ENCODE results near the gene C1orf226. TPM values are rescaled to one million over a fixed set of nuclear protein-coding genes. Genes with fewer than 3 reads are reported as not detected.

Gene C1orf226
- total and polyA plus RNA-seq, 2 experiments from 2014 or later, result 2.7 to 12.5 TPM

DNA sequence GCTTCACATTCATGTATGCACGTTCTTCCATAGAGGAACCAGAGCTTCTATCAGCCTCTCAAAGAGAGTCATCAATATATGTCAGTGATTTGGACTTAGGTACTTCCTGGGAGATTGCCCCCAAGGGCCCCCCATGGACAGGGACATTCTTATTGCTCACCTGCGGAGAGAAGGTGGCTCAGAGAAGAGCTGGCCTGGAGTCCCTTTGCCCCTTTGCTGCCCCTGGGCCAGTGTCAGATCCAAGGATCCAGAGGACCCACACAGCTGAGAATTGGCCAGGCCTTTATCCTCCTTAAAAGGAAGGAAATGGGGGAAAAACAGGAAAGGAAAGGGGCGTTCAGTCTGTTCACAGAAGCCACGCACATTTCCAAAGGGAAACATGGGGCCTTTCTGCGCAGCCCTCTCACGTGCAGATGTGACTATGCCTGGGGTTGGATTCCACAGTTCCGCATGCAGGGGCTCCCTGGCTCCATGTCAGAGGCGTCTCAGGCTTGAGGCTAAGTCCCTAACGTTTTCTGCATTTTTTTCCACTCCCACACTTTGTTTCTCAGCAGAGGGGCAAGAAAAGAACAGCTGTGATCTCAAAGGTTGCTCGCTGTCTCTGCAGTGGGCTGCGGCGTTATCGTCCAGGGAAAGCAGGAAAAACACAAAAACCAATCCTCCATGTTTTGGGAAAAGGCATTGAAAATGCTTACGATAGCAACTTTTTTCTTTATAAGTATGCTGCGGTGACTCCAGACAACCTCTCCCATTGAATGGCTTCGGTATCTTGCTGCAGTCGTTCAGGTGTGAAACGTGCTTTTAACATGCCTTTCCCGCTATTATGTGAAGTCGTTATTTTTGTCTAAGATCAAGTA is 5.9 kb downstream of the C1orf226 start:
- no peaks in the 10 kb centered on the region for H3K27me3 ChIP-seq (ENCODE audit: insufficient read depth)
- no peak overlapping the region for H3K27ac Mint-ChIP-seq
- no peak for ATAC-seq

DNA sequence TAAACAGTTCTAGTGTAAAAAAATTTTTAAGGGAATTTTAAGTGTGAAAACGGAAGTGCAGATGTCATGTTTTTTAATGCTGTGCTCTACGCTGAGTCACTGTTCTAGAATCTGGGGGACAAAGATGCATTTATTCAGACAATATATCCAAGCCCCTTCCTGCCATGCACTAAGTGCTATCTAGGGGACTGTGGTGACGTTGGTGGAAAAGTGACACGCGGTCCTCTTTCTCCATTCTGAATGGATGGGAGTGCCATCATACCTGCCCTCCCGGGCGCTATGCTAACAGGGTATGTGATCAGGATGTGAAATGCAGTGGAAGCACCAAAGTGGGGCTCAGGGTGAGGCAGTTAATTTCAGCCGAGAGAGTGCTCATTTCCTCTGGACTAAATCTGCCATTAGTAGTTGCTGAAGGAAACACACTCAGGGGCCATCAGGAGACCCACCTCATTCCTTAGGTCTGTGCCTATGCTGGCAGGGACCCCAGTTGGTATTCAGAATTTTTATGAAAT is 6.6 kb downstream of the C1orf226 start:
- H3K4me1 ChIP-seq (ENCODE audit: insufficient read depth), result peaks cover 4% of the 10 kb centered on the region; the same call in 1 of the 2 replicates
- TF ChIP-seq EZH2 (IDR thresholded peaks at IDR 0.05; ENCODE audit: low read depth, unreplicated experiment), result no peak
- TF ChIP-seq ZNF331 (CRISPR knock-in tag; IDR thresholded peaks at IDR 0.05; ENCODE audit: low read depth), result no peak
- TF ChIP-seq, protein P1, sequence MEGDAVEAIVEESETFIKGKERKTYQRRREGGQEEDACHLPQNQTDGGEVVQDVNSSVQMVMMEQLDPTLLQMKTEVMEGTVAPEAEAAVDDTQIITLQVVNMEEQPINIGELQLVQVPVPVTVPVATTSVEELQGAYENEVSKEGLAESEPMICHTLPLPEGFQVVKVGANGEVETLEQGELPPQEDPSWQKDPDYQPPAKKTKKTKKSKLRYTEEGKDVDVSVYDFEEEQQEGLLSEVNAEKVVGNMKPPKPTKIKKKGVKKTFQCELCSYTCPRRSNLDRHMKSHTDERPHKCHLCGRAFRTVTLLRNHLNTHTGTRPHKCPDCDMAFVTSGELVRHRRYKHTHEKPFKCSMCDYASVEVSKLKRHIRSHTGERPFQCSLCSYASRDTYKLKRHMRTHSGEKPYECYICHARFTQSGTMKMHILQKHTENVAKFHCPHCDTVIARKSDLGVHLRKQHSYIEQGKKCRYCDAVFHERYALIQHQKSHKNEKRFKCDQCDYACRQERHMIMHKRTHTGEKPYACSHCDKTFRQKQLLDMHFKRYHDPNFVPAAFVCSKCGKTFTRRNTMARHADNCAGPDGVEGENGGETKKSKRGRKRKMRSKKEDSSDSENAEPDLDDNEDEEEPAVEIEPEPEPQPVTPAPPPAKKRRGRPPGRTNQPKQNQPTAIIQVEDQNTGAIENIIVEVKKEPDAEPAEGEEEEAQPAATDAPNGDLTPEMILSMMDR (conservative IDR thresholded peaks at IDR 0.05; ENCODE audit: low read depth in 2 of 2), result no peak
- TF ChIP-seq, protein P2, sequence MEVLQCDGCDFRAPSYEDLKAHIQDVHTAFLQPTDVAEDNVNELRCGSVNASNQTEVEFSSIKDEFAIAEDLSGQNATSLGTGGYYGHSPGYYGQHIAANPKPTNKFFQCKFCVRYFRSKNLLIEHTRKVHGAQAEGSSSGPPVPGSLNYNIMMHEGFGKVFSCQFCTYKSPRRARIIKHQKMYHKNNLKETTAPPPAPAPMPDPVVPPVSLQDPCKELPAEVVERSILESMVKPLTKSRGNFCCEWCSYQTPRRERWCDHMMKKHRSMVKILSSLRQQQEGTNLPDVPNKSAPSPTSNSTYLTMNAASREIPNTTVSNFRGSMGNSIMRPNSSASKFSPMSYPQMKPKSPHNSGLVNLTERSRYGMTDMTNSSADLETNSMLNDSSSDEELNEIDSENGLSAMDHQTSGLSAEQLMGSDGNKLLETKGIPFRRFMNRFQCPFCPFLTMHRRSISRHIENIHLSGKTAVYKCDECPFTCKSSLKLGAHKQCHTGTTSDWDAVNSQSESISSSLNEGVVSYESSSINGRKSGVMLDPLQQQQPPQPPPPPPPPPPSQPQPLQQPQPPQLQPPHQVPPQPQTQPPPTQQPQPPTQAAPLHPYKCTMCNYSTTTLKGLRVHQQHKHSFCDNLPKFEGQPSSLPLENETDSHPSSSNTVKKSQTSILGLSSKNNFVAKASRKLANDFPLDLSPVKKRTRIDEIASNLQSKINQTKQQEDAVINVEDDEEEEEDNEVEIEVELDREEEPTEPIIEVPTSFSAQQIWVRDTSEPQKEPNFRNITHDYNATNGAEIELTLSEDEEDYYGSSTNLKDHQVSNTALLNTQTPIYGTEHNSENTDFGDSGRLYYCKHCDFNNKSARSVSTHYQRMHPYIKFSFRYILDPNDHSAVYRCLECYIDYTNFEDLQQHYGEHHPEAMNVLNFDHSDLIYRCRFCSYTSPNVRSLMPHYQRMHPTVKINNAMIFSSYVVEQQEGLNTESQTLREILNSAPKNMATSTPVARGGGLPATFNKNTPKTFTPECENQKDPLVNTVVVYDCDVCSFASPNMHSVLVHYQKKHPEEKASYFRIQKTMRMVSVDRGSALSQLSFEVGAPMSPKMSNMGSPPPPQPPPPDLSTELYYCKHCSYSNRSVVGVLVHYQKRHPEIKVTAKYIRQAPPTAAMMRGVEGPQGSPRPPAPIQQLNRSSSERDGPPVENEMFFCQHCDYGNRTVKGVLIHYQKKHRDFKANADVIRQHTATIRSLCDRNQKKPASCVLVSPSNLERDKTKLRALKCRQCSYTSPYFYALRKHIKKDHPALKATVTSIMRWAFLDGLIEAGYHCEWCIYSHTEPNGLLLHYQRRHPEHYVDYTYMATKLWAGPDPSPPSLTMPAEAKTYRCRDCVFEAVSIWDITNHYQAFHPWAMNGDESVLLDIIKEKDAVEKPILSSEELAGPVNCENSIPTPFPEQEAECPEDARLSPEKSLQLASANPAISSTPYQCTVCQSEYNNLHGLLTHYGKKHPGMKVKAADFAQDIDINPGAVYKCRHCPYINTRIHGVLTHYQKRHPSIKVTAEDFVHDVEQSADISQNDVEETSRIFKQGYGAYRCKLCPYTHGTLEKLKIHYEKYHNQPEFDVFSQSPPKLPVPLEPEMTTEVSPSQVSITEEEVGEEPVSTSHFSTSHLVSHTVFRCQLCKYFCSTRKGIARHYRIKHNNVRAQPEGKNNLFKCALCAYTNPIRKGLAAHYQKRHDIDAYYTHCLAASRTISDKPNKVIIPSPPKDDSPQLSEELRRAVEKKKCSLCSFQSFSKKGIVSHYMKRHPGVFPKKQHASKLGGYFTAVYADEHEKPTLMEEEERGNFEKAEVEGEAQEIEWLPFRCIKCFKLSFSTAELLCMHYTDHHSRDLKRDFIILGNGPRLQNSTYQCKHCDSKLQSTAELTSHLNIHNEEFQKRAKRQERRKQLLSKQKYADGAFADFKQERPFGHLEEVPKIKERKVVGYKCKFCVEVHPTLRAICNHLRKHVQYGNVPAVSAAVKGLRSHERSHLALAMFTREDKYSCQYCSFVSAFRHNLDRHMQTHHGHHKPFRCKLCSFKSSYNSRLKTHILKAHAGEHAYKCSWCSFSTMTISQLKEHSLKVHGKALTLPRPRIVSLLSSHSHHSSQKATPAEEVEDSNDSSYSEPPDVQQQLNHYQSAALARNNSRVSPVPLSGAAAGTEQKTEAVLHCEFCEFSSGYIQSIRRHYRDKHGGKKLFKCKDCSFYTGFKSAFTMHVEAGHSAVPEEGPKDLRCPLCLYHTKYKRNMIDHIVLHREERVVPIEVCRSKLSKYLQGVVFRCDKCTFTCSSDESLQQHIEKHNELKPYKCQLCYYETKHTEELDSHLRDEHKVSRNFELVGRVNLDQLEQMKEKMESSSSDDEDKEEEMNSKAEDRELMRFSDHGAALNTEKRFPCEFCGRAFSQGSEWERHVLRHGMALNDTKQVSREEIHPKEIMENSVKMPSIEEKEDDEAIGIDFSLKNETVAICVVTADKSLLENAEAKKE (CRISPR knock-in tag; IDR thresholded peaks at IDR 0.05), result no peak
- no peak for TF ChIP-seq STAT1 (IDR thresholded peaks at IDR 0.05; ENCODE audit: unreplicated experiment)
- ATAC-seq, result no peak
- H3K4me3 Mint-ChIP-seq, result no peak overlapping the region
- H3K27me3 Mint-ChIP-seq (ENCODE audit: insufficient read depth, low read depth, poor library complexity), result peaks cover 21% of the 10 kb centered on the region
- H3K36me3 ChIP-seq (ENCODE audit: insufficient read depth), result no peaks in the 10 kb centered on the region
- H3K27me3 ChIP-seq (ENCODE audit: insufficient read depth), result no peaks in the 10 kb centered on the region
- no peaks in the 10 kb centered on the region for H3K9me2 ChIP-seq (ENCODE audit: insufficient read depth)
- H3K4me1 Mint-ChIP-seq, result peaks cover 39% of the 10 kb centered on the region
- H3K79me2 ChIP-seq (replicated peaks; ENCODE audit: insufficient read depth), result no peaks in the 10 kb centered on the region
- no peak overlapping the region for H3K27ac ChIP-seq (ENCODE audit: low read depth)
- no peaks in the 10 kb centered on the region for H4K20me1 ChIP-seq (replicated peaks; ENCODE audit: insufficient read depth)
- H3K27ac Mint-ChIP-seq, result no peak overlapping the region; the same call in 1 of the 2 replicates
- no peak overlapping the region for H2AFZ ChIP-seq
- H3K9me3 Mint-ChIP-seq, result no peaks in the 10 kb centered on the region
- DNase-seq (ENCODE audit: low spot score), result no peak
- H3K4me3 ChIP-seq, result no peak overlapping the region
- no peaks in the 10 kb centered on the region for H3F3A ChIP-seq (replicated peaks; ENCODE audit: low read depth)
- H3K36me3 Mint-ChIP-seq (ENCODE audit: low read depth), result peaks cover 20% of the 10 kb centered on the region
- H3K4me2 ChIP-seq, result no peak overlapping the region

More for the DNA sequence above, 5.9 kb downstream of the C1orf226 start:
- no peaks in the 10 kb centered on the region for H3K79me2 ChIP-seq (replicated peaks; ENCODE audit: insufficient read depth)
- Mint-ChIP-seq H3K4me1 (peaks cover 39% of the 10 kb centered on the region), H3K36me3 (ENCODE audit: low read depth) (peaks cover 26% of the 10 kb centered on the region), H3K27me3 (ENCODE audit: insufficient read depth, low read depth, poor library complexity) (peaks cover 28% of the 10 kb centered on the region), H3K4me3 (no peak overlapping the region), H3K9me3 (no peaks in the 10 kb centered on the region)
- TF ChIP-seq JUNB (IDR thresholded peaks at IDR 0.05; ENCODE audit: unreplicated experiment), result no peak
- no peak overlapping the region for H3K4me2 ChIP-seq
- H3K9me2 ChIP-seq (ENCODE audit: insufficient read depth), result no peaks in the 10 kb centered on the region
- H3K27ac ChIP-seq (ENCODE audit: low read depth), result no peak overlapping the region
- H3K4me1 ChIP-seq (ENCODE audit: insufficient read depth), result peaks cover 4% of the 10 kb centered on the region; the same call in 1 of the 2 replicates
- H3K36me3 ChIP-seq (ENCODE audit: insufficient read depth), result no peaks in the 10 kb centered on the region
- no peaks in the 10 kb centered on the region for H4K20me1 ChIP-seq (replicated peaks; ENCODE audit: insufficient read depth)
- H3F3A ChIP-seq (replicated peaks; ENCODE audit: low read depth), result no peaks in the 10 kb centered on the region
- DNase-seq (ENCODE audit: low spot score), result no peak
- H3K4me3 ChIP-seq, result no peak overlapping the region
- H2AFZ ChIP-seq, result no peak overlapping the region
